ENCODE results near the gene XRN2.

GRCh38 chr20:21278829-21279228, 24.3 kb upstream of the XRN2 start:
- TF ChIP-seq CTCF (IDR thresholded peaks at IDR 0.05): no peak
- TF ChIP-seq POLR2A (IDR thresholded peaks at IDR 0.05): no peak
- TF ChIP-seq POLR2AphosphoS5 (IDR thresholded peaks at IDR 0.05): no peak

All from breast epithelium (tissue), 3 donors.